ENCODE data around the gene CUBN.
A peak's percentile ranks its signal among the peaks of the same experiment; 100 is the strongest.
"Not testable (repeated sequence)": the region's sequence is repeated elsewhere in the genome, so short reads cannot be mapped to it uniquely, and the experiment has no call there.

CUBN gene

GRCh38 chr10:16845248-16845647, 284.4 kb downstream of the CUBN start:
- no peak overlapping the region for H3K27ac ChIP-seq
- no peak for TF ChIP-seq CTCF (IDR thresholded peaks at IDR 0.05)
- no peak for TF ChIP-seq ZFX (IDR thresholded peaks at IDR 0.05; ENCODE audit: borderline replicate concordance)

GRCh38 chr10:16843252-16843870, 286.2 kb downstream of the CUBN start:
- no peak overlapping the region for H3K27ac ChIP-seq
- TF ChIP-seq CTCF (IDR thresholded peaks at IDR 0.05) (peak; percentile 67), ZFX (IDR thresholded peaks at IDR 0.05; ENCODE audit: borderline replicate concordance) (no peak)

GRCh38 chr10:16835228-16835627, 294.4 kb downstream of the CUBN start:
- no peak for TF ChIP-seq ZFX (IDR thresholded peaks at IDR 0.05; ENCODE audit: borderline replicate concordance)
- TF ChIP-seq CTCF (IDR thresholded peaks at IDR 0.05): no peak
- H3K27ac ChIP-seq: no peak overlapping the region

GRCh38 chr10:16832351-16833080, 297.1 kb downstream of the CUBN start:
- H3K27ac ChIP-seq: no peak overlapping the region
- no peak for TF ChIP-seq CTCF (IDR thresholded peaks at IDR 0.05)
- TF ChIP-seq ZFX (IDR thresholded peaks at IDR 0.05; ENCODE audit: borderline replicate concordance): no peak

- TF ChIP-seq ZFX (IDR thresholded peaks at IDR 0.05; ENCODE audit: borderline replicate concordance): no peak
- no peak for TF ChIP-seq CTCF (IDR thresholded peaks at IDR 0.05)
- H3K27ac ChIP-seq: no peak overlapping the region
These were observed 300.9 kb downstream of the CUBN start for GRCh38 chr10:16828701-16829175.

- TF ChIP-seq ZFX (IDR thresholded peaks at IDR 0.05; ENCODE audit: borderline replicate concordance): no peak
- TF ChIP-seq CTCF (IDR thresholded peaks at IDR 0.05): peak; percentile 63
- H3K27ac ChIP-seq: no peak overlapping the region
These were observed 301.5 kb downstream of the CUBN start for GRCh38 chr10:16828114-16828568.

GRCh38 chr10:16827474-16827873, 302.1 kb downstream of the CUBN start:
- not testable (repeated sequence) for H3K27ac ChIP-seq

All from 22Rv1 (cell line).